Stimulated activated CD4-positive, alpha-beta T cell treated with anti-CD3 and anti-CD28 coated beads, Interleukin-12 subunit alpha, Interleukin-12 subunit beta, amount 100 ng/mL, for 48 hours (primary cell): ENCODE results near the gene MRPS2.
"Not testable (repeated sequence)": the region's sequence is repeated elsewhere in the genome, so short reads cannot be mapped to it uniquely, and the experiment has no call there.

Experiments used
- DNase-seq, 3 donors: peaks; one replicate each; pipeline ENCODE4 v3.0.0-alpha.2; 2020; ENCODE audit warnings: low read depth in 2 of 3, low spot score in 1 of 3

The MRPS2 gene

DNA sequence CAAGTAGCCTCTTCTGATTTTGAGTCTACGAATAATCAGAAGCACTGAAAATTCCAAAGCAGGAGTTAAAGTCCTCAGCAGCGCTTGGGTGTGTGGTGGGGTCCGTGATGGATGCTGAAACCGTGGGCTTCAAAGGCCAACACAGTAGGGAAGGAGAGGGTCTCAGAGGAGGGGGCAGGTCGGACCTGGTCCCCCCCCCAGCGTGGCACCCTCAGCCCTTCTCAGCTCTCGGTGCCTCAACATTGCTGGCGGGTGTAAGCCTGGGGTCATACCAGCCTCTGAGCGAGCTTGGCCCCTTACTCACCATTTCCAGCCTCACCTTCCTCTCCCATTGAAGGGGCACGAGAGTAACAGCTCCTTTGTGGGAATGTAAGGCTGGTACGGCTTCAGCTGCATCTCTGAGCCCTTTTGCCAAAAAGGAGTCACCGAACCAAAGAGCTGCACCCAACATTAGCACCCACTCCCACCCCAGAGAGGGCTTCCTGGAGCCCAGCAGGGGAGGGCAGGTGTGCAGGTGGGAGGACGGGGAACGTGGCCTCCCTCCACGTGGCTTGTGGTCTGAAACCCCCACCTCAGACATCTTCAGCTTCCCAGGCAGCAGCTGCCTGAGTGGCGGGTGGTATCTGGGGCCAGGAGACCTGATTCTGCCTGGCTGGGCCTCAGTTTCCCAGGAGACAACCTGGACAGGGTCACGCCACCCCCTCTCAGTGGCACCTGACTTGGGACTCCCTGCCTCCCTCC is 14.0 kb downstream of the MRPS2 start:
- no peak for DNase-seq

DNA sequence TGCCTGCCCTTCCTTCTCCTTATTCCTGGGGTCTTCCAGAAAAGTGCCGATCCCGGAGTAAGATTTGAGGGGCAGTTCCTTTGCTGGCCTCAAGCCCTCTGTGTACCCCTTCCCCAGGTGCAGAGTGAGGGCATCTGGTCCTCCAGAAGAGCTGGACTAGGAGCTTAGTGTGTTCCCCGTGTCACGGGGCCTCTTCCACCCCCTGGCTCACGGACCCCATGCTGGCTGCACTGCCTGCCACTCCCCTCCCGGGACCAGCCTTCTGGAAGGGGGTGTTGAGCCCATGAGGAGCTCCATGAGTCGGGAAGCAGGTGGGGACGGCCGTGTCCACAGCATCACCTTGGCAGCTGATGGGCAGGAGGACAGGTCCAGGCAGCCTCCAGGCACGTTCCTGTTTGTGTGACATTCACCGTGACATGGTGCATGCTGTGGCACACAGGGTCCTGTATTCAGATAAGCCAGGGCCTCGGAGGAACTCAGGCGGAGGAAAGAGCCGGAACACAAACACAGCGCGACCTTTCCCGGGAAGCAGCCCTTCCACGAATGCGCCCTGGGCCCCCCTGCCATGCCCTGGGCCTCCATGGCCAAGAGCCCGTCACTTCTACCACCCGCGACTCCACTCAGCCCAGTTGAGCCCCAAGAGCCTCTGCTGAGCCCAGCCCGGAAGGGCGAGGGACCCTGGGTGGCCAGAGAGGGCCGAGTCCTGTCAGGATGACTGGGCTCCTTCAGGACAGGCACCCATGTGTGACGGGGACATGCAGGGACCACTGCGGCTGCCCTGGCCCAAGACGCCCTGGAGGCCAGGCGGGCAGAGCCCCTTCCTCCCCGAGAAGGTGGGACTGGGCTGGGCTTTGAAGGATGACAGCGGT is 14.8 kb downstream of the MRPS2 start:
- DNase-seq = no peak

DNA sequence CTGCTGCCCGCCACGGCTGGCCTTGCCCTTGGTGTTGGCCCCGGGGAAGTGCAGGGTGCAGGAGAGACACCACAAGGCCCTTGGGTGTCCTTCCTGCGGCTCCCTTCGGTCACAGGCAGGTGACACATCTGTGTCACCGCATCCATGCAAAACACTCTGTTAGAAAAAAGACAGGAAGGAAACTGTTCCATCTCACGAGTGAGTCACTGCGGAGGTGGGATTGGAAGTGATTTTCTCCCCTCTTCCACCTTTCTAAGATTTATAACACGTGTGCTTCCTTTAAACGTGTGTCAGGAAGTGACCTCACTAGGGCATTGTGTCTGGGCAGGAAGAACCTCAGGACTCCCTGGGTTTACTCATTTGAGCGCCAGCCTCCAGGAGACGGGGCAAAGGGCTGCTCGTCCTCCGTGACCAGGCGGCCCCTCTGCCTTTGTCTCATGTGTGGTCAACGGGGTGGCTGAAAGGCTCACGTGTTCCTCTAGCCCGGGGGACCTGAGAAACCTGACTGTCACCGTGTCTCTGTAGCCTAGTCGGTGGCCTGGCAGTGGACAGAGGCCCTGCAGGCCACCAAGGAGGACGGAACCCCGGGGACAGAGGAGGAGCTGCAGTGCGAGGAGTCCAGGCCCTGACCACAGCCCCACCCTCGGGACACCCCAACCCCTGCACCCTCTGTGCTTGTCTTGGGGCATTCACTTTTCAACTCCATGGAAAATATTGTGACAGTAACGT is 15.8 kb downstream of the MRPS2 start:
- no peak for DNase-seq

DNA sequence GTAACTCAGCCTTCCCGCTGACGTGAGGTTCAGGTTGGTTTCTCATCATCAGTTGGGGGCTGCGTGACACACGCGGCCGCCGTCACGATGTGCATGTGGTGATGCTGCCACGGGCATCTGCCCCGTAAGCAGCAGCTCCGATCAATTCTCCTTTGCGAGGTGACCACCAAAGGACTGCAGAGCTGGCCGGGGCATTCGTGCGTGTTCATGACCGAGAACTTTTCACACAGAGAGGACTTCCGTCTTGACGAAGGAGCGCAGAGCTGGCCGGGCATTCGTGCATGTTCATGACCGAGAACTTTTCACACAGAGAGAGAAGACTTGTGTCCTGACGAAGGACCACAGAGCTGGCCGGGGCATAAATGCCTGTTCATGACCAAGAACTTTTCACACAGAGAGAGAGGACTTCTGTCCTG is 16.9 kb downstream of the MRPS2 start:
- no peak for DNase-seq

GRCh38 chr9:135519179-135519971 is 18.9 kb downstream of the MRPS2 start:
- DNase-seq = no peak

- no peak for DNase-seq
Measured at GRCh38 chr9:135520916-135521607, 20.6 kb downstream of the MRPS2 start, which contains the start of gene LCN1. Gene LCN1, plus strand, starts transcription at chr9:135521440. Its CDS starts 58 bp downstream, at chr9:135521498.

GRCh38 chr9:135521608-135522095 is 21.2 kb downstream of the MRPS2 start:
- DNase-seq = no peak

DNA sequence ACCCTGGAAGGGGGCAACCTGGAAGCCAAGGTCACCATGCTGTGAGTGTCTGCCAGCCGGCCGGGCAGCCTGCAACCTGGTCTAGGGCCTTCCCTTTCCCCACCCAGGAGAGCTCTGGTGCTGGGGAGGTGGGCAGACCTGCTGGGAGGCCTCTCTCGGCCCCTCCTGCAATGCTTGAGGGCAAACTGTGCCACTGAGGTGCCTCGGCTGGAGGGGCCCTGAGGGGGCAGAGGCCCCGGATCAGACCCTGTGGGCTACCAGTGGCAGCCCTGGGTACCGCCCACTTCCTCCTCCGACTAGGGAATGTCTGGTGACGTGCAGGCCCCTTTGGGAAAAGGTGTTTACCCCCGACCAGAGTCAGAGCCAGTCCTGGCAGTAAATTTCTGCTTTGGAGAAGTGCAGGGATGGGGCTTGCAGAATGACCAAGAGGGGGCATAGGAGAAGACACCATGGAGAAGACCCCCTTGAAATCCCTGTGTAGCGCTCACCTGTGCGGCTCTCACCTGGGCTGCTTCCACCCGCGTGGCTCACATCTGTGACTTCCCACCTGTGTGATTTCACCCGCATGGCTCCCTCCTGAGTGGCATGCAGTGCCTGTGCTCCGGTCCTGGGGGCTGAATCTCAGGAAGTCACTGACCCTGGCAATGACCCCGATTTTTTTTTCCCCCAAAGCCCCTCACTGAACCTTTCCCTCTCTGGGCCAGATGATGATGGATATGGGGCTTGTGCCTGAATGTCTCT is 21.8 kb downstream of the MRPS2 start:
- DNase-seq = no peak

- DNase-seq = no peak
Measured at GRCh38 chr9:135522931-135523330, 22.4 kb downstream of the MRPS2 start.

DNA sequence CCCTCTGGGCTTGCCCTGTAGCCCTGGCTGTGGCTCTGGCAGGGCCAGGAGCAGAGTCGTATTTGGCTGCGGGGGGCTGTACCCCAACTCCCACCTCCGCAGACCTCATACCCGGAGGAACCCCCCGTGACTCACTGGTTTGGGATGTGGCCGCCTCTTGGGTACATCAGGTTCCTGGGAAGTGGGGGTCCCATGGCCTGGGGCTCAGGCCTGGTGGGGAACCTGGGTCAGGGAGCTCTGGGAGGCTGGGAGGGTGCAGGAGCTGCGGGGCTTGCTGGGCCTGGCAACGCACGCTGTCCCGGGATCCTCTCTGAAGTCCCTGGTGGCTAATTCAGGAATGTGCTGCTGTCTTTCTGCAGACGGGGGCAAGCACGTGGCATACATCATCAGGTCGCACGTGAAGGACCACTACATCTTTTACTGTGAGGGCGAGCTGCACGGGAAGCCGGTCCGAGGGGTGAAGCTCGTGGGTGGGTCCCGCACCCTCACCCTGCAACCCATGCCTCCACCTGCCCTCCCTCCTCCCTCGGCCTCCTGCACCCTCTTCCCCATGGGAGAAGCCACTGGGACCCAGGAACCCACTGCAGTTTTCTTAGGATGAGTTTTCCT is 23.1 kb downstream of the MRPS2 start:
- no peak for DNase-seq

DNA sequence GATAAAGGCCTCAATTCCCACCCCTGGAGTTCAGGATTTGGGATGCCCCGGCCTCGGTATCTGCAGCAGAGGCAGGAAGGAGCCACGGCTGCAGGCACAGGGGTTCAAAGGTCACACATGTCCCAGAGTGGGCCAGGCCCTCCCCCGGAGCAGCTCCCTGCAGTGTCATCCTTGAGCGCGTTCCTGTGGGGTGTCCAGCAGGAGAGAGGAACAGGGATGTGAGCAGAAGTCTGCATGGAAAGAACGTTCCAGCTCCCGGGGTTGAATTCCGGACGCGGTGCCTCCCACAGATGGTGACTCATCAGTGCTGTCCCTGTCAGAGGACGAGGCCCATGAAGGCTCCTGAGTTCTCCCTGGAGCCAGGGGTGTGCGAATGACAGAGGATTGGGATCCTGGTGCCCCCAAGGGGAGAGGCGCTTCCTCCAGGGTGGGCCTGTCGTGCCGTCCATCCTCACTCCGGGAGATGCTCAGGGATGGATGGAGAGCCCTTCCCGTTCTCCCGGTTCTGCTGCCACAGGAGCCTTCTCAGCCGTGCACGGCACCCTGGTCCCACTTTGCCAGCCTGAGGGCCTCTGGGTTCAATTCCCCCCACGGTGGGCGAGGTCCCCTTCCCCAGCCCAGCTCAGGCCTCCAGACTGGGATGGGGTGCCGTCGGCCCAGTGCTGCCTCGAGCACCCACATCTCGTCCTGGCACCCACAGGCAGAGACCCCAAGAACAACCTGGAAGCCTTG is 23.8 kb downstream of the MRPS2 start:
- no peak for DNase-seq

DNA sequence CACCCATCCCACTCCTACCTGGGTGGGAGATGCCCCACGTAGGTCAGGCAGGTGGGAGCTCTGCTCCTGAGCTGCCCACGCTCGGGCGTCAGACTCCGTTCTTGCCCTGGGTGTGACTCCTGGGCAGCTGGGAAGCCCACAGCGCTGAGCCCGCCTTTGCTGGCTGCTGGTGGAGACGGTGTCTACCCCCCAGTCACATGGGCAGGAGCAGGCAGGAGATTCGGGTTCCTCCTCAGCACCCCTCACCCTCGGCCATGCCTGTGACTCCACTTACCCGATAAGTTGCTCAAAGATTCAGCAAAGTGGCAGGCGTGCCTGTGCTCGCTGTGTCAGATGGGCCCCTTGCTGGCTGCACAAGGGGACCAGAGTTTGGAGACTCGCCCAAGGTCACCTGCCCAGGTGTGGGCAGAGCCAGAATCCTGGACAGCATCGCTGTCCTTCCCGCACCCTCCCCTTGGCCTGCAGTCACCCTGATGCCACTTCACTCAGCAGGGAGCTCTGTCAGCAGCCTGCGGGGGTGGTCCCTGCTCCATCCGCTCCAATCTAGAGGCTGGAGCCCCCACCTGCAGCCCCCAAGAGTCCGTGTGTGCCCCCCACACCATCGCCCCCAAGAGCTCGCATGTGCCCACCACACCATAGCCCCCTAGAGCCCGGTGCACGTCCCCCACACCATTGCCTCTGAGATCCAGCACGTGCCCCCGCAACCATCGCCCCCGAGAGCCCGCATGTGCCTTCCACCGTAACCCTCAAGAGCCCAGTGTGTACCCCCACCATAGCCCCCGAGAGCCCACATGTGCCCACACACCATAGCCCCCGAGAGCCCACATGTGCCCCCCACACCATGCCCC is 25.0 kb downstream of the MRPS2 start:
- DNase-seq = no peak

DNA sequence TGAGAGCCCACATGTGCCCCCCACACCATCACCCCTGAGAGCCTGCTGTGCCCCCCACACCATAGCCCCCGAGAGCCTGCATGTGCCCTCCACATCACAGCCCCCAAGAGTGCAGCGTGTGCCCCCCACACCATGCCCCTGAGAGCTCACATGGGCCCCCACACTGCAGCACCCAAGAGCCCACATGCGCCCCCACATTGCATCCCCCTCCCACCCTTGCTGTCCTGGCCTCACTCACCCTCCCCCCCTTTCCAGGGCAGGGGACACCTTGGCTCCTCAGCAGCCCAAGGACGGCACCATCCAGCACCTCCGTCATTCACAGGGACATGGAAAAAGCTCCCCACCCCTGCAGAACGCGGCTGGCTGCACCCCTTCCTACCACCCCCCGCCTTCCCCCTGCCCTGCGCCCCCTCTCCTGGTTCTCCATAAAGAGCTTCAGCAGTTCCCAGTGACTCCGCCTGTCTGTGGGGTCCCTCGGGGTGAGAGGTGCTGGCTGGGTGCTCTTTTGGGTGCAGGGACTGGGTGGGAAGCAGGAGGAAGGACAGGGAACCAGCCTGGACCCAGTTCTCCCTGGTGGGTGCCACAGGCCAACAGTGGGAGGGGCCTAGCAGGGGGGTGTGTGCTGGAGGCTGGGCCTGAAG is 25.7 kb downstream of the MRPS2 start:
- DNase-seq = no peak

DNA sequence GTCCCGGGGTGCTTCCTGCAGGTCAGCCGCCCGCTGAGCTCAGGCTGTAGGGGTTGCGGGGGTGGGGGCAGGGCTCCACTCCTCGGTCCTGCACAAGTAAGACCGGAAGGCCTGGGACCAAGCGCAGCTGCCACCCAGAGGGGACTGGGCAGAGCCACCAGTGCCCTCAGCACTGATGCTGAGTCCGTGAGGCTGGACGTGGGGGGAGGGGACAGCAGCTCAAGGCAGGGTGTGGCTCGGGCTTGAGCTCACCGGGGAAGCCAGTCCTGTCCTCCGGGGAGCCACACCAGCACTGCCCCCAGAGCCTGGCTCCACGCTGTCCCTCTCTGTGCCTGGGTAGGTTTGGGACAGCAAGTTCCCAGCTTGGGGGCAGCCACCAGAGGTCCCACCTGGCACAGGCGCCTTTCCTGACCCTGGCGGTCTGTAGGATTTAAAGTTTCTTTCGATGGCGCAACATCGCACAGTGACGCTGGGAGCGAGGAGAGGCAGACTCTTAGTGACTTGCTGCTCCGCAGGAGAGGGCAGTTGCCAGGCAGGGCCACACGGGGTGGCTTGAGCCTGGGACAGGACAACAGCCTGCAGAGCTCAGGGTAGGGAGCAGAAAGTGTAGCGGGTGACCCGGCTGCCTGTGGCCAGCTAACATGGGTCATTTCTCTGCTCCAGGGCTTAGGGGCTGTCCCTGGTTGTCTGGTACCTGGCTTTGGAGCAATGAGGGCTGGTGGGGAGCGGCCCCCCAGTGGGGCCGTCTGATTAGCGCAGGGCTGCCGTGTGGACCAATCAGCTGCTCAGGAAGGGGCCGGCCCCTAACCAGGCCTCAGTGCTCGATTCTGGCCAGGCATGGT is 26.5 kb downstream of the MRPS2 start:
- DNase-seq = no peak

GRCh38 chr9:135528842-135529435 is 28.5 kb downstream of the MRPS2 start:
- DNase-seq = not testable (repeated sequence)

DNA sequence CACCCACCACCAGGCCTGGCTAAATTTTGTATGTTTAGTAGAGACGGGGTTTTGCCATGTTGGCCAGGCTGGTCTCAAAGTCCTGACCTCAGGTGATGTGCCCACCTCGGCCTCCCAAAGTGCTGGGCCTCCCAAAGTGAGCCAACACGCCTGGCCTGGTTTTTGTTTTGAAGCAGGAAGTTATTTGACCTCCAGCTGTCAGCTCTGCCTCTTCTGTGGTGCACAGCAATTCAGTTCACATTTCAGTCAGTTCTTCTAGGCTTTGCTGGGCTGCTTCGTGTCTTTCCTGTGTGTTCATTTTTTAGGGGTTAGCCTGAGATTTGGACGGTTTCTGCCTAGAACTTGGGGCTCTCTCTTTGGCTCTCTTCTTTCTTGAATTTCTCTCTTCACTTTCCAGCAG is 29.7 kb downstream of the MRPS2 start:
- no peak for DNase-seq
